Stimulated activated CD8-positive, alpha-beta memory T cell treated with anti-CD3 and anti-CD28 coated beads, Interleukin-12 subunit alpha, Interleukin-12 subunit beta, amount 100 ng/mL, for 24 hours (primary cell): ENCODE data around the gene PLVAP.

Experiments used
- DNase-seq: peaks from one replicate; pipeline ENCODE4 v3.0.0-alpha.2; 2020; ENCODE audit errors: extremely low read depth

Gene PLVAP

DNA sequence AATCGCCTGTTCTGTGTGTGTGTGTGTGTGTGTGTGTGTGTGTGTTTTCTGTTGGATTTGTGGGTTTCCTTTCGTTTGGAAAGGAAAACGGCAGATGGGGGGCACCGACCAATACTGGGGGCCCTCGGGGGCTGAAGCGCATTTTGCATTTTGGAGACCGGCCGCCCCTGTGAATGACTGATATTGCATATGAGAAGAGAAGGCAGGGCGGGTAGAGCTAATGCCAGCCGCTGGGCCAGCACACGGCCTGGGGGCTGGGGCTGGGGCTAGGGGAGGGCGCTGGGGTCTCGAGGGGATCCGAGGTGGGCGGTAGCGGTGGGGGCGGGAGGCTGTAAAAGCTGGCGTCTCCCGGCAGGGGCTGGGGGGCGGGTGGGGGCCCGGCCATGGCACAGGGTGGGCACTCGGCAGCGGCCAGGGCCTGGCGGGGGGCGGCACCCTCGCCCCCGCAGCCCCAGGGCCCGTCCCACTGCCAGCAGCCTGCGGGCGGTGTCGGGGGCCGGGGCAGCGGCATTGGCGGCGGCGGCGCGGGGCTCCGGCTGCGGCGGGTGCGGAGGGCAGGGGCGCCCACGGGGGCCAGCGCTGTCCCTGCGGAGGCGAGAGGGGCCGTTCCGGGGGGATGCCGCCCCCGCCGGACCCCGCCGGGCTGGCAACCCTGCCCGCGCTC lies 53.7 kb downstream of the PLVAP start:
- DNase-seq = no peak

DNA sequence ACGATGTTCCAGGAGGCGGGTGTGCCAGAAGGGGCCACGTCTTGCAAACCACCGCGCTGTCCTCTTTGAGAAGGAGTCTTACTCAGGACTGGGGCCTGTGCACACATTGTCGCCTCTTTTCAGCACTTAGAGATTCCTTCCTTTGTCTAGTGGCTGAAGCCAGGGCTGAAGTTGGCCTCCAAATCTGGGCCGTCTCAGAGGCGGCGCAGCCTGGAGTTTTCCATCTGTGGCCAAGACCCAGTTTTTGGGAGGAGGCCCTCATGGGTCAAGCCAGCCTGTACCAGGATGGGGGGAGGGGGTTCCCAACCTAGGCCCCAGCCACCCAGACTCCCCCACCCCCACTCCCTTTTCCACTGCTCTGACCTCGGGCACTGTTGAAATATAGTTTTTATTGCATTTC lies 54.3 kb downstream of the PLVAP start:
- no peak for DNase-seq

DNA sequence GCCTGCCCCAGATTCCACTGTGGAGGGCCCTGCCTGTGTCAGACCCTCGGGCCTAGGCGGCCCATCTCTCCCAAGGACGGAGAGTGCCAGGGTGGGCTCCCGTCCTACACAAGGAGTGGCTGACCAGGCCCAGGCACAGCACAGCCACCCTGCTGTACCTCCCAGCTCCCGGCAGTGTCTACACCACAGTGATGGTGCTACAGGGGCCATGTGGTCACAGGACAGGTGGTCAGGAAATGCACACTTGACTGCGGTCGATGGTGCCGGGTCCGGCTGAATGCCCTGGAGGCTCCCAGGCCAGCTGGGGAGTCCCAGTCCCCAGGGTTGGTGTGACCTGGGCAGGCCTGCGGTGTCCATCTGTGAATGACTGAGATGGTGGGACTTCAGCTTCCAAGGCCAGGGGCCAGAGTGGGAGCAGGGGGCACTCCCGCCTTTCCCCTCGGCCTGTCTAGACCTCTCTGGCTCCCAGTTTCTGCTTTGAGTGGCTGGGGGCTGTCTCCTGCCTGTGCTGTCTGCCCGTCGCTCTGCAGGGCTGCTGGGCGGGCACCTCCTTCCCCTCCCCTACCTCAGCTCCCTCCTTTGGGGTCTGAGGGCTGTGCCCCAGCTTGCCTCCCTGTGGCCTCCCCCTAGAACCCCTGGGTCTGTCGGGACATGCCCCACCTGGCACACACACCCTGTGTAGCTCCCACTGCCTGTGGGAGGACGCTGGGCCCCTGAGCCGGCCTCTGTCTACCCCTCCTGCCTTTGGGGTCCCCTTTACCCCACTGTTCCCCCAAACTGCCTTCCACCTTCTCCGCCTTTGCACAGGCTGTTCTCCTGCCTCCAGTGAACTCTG lies 55.3 kb downstream of the PLVAP start:
- no peak for DNase-seq

DNA sequence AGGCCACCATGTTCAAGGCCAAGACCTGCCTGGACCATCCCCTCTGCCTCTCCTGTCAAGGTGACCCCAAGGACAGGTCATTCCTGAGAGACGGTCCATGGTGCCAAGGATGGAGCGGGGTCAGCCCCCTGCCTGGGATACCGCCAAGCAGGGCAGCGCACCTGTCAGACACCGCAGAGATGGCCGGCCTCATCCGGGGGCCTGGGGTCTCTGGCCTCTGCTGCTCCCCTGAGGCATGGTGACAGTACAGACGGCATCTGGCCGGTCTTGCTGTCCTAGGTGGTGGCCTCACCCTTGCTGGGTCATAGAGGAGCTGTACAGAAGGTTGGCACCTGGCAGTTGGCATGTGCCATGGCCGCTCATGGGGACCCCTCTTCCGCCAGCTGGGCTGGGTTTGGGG lies 56.7 kb downstream of the PLVAP start:
- DNase-seq = no peak

DNA sequence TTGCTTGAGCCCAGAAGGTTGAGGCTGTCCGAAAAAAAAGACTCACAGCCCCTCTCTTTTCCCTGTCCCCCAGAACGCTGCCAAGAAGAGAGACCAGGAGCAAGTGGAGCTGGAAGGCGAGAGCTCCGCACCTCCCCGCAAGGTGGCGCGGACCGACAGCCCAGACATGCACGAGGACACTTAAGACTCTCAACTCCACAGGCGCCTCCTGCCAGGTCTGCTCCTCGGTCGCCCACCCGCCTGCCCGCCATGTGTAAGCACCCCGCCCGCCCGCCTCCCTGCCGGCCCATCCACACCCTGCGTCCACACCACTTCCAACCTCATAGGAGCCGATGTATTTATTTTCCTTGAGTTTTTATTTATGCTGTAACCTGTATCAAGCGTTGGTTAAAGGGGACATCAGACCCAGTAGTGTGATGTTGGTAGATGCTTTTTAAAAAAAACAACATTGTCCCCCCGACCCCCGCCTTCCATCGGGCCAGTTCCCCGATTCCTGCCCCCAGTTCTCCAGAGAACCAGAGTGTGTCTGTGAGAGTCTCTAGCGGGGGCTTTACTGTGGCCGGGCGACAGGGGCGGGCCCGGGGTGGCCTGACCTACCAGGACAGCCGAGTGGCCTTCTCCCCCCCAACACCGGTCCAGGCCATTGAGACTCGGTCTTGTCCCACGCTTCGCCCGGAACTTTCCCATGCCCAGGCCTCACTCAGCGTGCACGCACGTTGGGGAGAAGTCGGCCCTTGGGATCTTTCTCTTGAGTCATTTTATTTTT lies 57.5 kb downstream of the PLVAP start:
- no peak for DNase-seq

DNA sequence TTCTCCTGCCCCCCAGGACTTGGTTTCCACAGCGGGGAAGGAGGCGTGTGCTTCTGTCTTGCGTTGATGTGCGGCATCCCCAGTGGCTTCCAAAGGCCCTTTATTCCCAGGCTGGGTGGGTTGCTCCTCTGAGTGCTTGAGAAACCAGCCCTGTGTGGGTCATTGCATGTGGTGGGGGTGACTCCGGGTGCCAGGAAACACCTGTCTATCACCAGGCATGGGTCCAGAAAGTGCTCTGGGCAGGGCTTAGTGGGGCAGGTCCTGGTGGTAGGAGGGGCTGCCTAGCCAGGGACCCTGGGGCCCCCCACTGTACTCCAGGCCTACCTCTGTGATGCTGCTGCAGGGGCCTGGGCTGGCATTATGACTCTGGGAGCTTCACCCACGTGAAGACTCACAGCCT lies 58.2 kb downstream of the PLVAP start:
- no peak for DNase-seq

DNA sequence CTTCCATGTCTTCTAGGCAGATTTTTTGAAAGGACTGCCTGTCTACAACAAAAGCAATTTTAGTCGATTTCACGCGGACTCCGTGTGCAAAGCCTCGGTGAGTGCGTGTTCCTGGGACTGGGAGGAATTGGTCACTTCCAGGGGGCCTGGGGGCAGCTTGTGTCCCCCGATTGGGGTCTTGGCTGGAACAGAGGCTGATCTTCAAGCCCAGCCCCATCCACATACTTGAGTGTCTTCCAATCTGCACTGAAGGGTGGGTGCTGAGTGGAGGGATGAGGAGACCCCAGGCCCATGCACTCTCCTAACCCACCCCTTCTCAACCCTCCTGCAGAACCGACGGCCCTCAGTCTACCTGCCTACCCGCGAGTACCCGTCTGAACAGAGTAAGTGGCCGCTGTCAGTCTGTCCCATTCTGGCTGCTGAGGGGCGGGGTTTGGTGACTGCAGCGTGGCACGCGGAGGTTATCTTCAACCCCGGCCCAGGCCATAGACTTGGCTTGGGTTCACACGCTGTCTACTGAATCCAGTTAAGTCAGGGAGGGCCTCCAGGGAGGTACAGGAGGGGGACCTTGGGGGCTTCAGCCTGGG lies 63.0 kb downstream of the PLVAP start:
- DNase-seq = no peak

DNA sequence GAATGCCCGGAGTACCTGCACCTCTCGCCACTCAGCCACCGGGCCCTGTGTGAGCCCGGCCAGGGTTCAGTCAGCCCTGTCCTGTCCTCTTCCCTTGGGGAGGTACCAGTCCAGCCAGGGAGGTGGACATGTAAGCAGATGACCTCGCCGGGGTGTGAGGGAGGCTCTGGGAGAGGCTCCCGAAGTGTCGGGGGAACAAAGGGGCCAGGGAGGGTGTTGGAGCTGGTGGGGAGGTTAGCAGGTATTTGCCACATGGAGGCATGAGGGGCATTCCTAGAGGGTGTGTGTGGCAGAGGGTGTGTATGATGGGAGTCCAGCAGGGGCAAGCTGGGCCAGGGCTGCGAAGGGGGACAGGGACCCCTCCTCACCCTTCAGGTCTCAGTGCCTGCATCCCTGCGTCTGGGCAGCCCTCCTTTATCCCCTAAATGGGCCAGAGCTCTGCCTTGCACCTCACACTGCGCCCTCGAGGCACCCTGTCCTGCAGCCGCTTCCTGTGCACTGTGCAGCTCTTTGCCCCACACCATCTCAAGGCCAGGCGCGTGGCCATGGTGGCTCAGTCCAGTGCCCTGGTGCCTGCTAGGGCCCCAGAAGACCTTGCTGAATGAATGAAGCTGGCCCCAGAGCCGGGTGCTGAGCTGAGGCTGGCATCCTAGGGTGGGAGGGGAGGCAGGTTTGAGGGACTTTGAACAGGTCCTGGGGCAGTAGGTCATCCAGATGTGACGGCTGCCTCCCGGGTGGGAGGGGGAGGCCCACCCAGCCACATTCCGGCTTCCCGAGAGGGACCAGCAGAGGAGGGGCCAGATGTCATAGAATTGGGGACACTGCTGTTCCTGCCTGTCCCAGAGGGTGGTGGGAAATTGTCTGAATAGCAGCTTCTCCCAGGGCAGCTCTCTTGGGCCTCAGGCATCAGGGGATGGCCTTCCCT lies 64.7 kb downstream of the PLVAP start:
- no peak for DNase-seq

DNA sequence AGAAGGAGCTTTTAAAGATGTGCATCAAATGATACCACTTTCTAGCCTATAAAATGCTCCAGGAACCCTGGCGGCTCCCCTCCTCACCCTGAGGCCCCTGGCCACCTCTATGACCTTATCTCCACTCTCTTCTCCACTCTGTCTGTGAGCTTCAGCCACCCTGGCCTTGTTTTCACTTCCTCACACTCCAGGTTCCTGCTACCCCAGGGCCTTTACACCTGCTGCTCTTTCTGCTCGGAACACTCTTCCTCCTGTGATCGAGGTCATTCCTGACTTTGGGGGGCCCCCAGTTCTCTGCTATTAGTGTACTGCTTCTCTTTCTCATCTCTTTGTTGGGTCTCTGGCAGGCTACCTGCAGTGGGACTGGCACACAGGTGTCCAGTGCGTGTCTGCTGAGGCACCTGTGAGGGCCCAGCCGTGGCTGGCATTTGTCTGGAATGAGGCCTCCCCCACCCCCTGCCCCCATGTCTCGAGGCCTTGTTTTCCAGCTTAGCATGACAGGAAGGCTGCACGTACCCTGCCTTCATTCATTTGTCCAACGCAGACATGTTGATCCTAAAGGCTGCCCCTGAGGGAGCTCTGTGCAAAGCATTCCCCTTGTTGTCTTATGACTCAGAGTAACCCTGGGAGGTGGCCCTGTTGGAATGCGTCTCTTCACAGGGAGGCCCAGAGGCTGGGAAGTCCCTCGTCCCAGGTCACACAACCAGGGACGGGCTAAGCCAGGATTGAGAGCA lies 65.5 kb downstream of the PLVAP start:
- no peak for DNase-seq

DNA sequence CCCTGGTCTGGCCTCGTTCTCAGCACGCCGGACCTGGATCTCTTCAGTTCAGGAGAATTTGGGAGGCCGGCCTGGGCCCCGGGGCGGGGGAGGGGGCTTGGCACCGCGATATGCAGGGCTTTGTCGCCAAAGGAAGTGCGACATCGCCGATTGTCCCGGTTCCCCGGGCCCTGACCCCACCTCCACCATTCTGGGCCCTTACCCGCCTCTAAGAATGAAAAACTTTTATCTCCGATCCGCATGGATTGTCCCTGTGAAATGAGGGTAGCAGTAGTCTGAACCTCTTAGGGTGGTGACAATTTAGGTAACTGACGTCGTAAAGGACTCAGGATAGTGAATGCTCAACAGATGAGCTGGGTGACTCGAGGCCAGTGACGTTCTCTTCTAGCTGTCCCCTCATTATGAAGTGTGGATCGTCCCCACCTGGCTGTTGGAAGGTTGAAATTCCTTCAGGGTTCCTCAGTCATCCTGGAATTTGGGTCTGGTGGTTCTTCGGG lies 67.1 kb downstream of the PLVAP start:
- DNase-seq = no peak

DNA sequence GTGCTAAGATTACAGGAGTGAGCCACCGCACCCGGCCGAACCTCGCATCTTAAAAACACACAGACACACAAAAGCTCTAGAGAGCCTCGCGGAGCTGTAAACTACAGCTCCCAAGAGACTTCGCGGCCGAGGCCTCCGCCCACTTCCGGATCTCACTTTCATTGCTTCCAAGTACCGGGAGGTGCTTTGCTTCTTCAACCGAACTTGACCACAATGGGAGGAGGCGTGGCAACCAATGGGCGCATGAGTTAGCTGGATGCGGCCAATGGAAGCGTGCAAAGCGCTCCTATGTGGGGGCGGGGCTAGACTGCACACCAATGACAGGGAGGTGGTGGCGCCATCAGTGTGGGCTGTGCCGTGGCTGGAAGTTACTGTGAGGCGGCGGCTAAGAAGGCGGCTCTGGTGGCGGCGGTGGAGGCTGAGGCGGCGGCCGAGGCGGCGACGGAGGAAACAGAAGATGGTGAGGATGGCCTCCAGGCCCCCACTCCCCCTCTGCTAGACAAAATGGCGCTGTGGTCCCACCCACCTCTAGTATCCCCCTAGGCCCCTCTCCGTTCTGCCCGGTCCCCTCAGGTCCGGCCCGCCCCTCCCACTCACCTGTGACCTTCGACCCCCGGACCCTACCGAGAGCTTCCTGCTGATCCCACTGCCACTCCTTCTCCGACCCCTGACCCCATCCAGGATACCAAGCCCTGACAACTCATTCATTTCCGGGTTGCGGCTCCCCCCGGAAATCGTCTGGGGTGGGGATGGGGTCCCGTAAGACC lies 67.8 kb downstream of the PLVAP start, which contains the start of gene DDA1:
Gene DDA1, plus strand, starts transcription at position 366 of the 767 bp plus-strand sequence. Its CDS starts 92 bp downstream, at position 458.
- DNase-seq = peak; percentile 96

DNA sequence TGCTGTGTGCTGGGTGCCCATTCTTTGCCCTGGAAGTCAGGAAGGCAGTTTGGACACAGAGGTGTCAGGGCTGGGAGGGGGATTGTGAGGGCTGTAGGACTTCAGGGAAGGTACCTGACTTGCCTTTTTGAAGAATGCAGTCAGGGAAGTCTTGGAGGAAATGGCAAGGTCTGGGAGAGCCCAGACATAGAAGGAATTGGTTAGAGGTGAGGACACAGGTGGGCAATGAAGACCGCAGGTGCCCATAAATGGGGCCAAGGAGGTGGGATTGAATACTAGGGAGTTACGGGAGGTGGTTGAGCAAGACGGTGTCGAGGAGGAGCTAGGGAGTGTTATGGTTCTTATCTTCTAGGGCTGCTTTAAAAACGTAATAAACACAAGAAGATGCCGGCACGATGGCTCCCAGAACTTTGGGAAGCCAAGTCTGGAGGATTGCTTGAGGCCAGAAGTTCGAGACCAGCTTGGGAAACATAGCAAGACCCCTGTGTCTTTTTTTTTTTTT lies 69.2 kb downstream of the PLVAP start:
- no peak for DNase-seq

DNA sequence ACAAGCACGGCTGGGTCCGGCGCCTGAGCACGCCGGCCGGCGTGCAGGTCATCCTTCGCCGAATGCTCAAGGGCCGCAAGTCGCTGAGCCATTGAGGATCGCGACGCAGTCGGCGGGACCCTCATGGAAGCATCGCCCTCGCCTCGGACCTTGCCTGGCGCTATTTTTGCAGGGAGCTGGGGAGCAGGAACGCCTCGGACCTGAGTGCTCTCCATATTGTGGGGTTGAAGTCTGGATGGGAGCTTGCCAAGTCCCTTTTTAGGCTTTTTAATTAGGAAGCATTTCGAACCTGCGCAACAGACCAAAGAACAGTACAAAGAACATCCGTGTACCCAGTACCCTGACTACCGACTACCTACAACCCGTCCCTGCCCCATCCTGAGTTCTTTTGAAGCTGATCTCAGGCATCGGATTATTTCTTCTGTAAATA lies 70.8 kb downstream of the PLVAP start:
- DNase-seq = no peak

DNA sequence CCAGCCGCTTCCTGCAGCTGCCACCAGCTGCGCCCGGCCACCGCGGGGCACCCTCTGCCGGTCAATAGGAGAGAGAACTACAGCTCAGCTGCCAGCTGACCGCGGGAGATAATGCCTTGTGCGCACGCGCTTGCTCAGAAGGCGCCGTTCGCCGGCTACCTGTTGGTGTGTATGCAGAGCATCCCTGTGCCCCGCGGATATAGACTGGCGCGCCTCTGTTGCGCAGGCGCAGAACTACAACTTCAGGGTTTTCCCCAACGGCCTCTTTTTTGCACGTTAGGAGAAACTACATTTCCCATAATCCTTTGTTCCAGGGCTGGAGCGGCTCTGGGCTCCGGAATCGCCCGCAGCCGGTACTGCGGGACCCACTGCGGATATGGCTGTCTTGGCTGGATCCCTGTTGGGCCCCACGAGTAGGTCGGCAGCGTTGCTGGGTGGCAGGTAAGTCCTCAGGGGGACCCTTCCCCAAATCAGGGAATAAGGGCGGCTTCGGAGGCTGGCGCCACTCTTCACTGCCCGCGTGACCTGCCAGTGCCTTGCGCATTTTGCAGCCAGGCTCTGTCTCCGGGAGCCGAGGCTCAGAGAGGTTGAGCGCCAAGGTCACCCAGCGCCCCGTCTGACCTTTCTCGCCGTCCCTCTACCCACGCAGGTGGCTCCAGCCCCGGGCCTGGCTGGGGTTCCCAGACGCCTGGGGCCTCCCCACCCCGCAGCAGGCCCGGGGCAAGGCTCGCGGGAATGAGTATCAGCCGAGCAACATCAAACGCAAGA lies 71.4 kb downstream of the PLVAP start, which contains the start of gene MRPL34:
Gene MRPL34, plus strand, starts transcription at position 356 of the 768 bp plus-strand sequence. Its CDS starts 21 bp downstream, at position 377.
- peak; percentile 82 for DNase-seq

DNA sequence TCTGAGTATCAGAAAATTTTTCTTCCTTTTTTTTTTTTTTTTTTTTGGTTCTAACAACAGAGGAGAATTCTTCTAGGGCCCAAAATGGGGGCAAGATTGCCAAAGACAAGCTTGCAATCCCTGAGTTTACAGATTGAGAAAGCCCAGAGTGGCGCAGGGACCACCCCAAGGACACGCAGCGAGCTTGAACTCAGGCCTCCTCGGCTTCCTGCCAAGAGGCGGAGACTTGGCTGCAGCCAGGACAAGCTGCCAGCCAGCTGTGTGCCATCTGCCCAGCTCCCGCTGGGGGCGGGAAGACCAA lies 72.0 kb downstream of the PLVAP start:
- no peak for DNase-seq

DNA sequence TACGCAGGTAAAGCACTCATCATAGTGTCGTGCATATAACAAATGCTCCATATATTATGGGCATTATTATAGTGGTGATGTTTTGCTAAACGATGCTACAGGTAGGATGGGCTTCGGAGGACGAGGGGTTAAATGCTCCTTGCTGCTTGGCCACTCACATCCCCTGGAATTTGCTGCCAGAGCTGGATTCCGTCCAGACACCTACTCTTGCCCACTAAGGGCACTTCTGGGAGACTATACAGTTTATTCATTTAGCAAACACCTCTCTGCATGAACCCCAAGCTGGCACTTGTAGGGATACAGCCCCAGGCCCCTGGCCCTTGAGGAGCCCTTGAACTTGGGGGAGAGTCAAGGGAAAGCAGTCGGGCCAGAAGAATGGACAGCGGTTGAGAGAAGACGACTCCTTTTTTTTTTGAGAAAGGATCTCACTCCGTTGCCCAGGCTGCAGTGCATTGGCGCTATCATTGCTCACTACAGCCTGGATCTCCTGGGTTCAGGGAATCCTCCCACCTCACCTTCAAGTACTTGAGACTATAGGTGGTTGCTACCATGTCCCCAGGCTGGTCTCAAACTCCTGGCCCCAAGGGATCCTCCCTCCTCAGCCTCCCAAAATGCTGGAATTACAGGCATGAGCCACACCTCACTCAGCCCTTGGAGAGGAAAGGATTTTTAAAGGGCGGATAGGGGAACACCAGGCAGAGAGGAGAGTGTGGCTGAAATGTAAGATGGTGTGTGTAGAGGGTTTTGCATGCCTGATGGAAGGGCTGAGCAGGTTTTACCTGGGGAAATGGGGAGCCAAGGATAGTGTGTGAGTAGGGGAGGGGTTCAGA lies 72.5 kb downstream of the PLVAP start:
- DNase-seq = no peak

DNA sequence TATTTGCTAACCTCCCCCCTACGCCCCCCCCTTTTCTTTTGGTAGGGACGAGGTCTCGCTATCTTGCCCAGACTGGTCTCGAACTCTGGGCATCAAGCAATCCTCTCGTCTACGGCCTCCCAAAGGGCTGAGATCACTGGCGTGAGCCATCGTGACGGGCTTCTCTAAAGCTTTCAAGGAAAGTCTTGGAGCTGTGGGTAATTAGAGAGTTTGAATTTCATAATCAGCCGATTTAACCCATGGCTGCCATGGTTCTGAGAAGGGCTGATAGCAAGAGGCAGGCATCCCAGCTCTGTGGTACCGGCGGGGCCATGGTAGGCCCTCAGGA lies 73.2 kb downstream of the PLVAP start:
- DNase-seq = no peak
